NB4 (cell line): ENCODE data around the gene ABCG2.

Experiments
- DNase-seq: peaks from one replicate; pipeline ENCODE4 v3.0.0; 2010; ENCODE audit warnings: low read depth
- H3K4me3 ChIP-seq: one replicate; pipeline ENCODE4 v1.5.1; 2011; ENCODE audit warnings: mild to moderate bottlenecking, low read depth, low read length, moderate library complexity
- MAX ChIP-seq: IDR thresholded peaks from 2 replicates; pipeline ENCODE4 v1.6.1; 2011; ENCODE audit warnings: low read depth, low read length
- MYC ChIP-seq: IDR thresholded peaks from 2 replicates; pipeline ENCODE4 v1.6.1; 2011; ENCODE audit warnings: low read depth, low read length
- POLR2A ChIP-seq: IDR thresholded peaks from 2 replicates; pipeline ENCODE4 v1.6.1; 2011; ENCODE audit warnings: mild to moderate bottlenecking; ENCODE audit not compliant: insufficient read length; ENCODE audit errors: extremely low read depth
- TF ChIP-seq, protein P1 (sequence below): IDR thresholded peaks from one replicate; pipeline ENCODE4 v1.5.1; 2012; ENCODE audit warnings: low read depth, low read length

The ABCG2 gene

DNA sequence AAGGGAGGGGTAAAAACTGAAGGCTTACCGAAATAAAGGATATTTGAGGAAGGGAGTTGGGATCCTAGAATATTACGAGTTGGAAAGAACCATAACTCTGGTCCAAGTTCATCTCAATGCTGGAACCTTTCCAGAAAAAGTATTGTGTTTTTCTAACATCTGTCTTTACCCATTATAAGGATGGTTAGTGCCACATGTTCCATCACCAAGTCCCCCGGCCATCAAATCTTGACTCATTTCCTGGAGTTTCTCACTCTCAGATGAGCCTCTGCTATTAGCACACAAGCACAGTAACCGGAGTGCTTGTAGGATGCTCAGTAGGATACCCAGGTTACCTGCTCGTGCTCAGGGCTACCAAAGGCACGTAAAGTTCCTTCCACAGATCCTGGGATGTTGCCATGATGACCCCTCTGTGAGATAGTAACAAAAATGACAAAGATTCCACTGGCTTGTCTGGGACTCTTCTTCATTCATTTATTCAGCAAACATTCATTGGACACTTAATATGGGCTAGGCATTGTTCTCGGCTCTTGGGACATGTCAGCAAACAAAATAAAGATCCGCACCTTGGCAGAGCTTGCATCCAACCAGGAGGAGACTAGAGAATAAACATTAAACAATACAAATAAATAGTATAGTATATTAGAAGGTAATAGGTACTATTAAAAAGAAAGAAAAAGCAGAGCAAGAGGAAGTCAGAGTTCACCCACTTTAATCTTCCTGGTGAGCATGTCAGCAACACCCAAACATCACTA lies 114.7 kb downstream of the ABCG2 start:
- H3K4me3 ChIP-seq, result no peak overlapping the region
- TF ChIP-seq, protein P1, sequence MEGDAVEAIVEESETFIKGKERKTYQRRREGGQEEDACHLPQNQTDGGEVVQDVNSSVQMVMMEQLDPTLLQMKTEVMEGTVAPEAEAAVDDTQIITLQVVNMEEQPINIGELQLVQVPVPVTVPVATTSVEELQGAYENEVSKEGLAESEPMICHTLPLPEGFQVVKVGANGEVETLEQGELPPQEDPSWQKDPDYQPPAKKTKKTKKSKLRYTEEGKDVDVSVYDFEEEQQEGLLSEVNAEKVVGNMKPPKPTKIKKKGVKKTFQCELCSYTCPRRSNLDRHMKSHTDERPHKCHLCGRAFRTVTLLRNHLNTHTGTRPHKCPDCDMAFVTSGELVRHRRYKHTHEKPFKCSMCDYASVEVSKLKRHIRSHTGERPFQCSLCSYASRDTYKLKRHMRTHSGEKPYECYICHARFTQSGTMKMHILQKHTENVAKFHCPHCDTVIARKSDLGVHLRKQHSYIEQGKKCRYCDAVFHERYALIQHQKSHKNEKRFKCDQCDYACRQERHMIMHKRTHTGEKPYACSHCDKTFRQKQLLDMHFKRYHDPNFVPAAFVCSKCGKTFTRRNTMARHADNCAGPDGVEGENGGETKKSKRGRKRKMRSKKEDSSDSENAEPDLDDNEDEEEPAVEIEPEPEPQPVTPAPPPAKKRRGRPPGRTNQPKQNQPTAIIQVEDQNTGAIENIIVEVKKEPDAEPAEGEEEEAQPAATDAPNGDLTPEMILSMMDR, result no peak
- no peak for TF ChIP-seq MAX
- TF ChIP-seq MYC, result no peak
- TF ChIP-seq POLR2A, result no peak
- DNase-seq, result no peak

DNA sequence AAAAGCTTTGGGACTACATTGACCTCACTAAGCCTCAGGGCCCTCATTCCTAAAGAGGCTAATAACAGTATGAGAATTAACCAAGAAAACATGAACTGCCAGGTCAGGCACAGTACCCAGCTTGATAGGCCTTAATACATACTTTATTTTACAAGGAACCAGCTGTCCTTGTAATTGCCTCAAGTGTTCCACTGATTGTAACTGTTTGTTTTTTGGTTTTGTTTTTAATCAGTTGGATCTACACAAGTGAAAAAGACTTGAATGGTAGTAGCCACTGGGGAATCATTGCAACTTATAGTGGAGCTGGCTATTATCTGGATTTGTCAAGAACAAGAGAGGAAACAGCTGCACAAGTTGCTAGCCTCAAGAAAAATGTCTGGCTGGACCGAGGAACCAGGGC lies 115.4 kb downstream of the ABCG2 start:
- TF ChIP-seq, protein P1, result no peak
- TF ChIP-seq MAX (no peak), POLR2A (no peak), MYC (no peak)
- no peak for DNase-seq
- H3K4me3 ChIP-seq, result no peak overlapping the region

DNA sequence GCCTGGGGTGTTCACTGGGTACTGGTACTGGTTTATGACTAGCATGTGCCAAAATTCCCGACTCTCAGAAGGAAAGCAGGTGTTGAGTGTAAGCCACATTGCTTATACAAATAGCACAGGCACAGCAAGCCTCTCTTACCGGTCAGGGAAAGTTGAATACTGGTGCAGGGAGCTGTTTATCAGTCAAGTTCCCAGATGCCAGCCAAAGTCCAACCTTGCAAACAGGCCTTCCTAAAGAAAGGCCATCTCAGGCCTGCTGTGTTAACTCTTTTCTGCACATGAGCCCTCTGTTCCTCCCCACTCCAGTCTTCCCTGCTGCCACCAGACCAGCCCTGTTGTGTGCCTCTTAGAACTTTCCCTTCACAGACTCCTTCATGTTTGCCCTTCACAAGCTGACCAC lies 116.8 kb downstream of the ABCG2 start:
- H3K4me3 ChIP-seq, result no peak overlapping the region
- TF ChIP-seq, protein P1, result no peak
- TF ChIP-seq MAX, result no peak
- no peak for TF ChIP-seq POLR2A
- no peak for TF ChIP-seq MYC
- DNase-seq, result no peak

GRCh38 chr4:88040707-88041106 lies 117.7 kb downstream of the ABCG2 start:
- no peak for DNase-seq
- H3K4me3 ChIP-seq, result no peak overlapping the region
- TF ChIP-seq MAX, result no peak
- TF ChIP-seq, protein P1, result no peak
